ENCODE results near the gene DNAJB5. TPM values are rescaled to one million over a fixed set of nuclear protein-coding genes. Genes with fewer than 3 reads are reported as not detected.

The DNAJB5 gene
- total RNA-seq, 2 donors from 2014 or later: 19.8 to 40.1 TPM

GRCh38 chr9:34990908-34991606 lies 1.5 kb downstream of the DNAJB5 start:
- Histone ChIP-seq H3K4me3 (ENCODE audit: low read length) (peak overlapping the region; percentile 88), H3K9ac (ENCODE audit: extremely low read depth, low read length, poor library complexity, severe bottlenecking) (peak overlapping the region; percentile 85), H3K36me3 (ENCODE audit: control insufficient read depth, insufficient read depth, low read length) (peaks cover 26% of the 10 kb centered on the region), H3K9me3 (ENCODE audit: control insufficient read depth, low read length) (no peaks in the 10 kb centered on the region), H3K27ac (ENCODE audit: low read depth, low read length) (no peak overlapping the region), H3K4me1 (ENCODE audit: control insufficient read depth, insufficient read depth, low read length) (peaks cover 27% of the 10 kb centered on the region), H3K27me3 (ENCODE audit: control insufficient read depth, insufficient read depth, low read length, poor library complexity, severe bottlenecking) (no peaks in the 10 kb centered on the region)
- peak; percentile 58 for DNase-seq
- WGBS, 2 experiments (ENCODE audit: insufficient coverage in 1 of 2, insufficient read length in 1 of 2): 44 to 73% methylated on average over 3 to 7 of the region's 7 CpGs
- Mint-ChIP-seq H3K27me3 (ENCODE audit: insufficient read depth) (peaks cover 2% of the 10 kb centered on the region), H3K27ac (peak overlapping the region; percentile 61), H3K4me3 (peak overlapping the region; percentile 73), H3K4me1 (peaks cover 48% of the 10 kb centered on the region), H3K36me3 (ENCODE audit: low read depth) (peaks cover 10% of the 10 kb centered on the region), H3K9me3 (no peaks in the 10 kb centered on the region)
- no peak for TF ChIP-seq CTCF (conservative IDR thresholded peaks at IDR 0.05)

- peak overlapping the region; percentile 23 for H3K4me3 Mint-ChIP-seq
Measured at GRCh38 chr9:34991607-34992375, 2.2 kb downstream of the DNAJB5 start.

More at GRCh38 chr9:34991607-34992375, 2.2 kb downstream of the DNAJB5 start:
- no peak overlapping the region for H3K9ac ChIP-seq (ENCODE audit: extremely low read depth, low read length, poor library complexity, severe bottlenecking)
- H3K36me3 ChIP-seq (ENCODE audit: control insufficient read depth, insufficient read depth, low read length): peaks cover 33% of the 10 kb centered on the region
- peak overlapping the region; percentile 88 for H3K4me3 ChIP-seq (ENCODE audit: low read length)
- Mint-ChIP-seq H3K9me3 (no peaks in the 10 kb centered on the region), H3K27ac (peak overlapping the region; percentile 55), H3K36me3 (ENCODE audit: low read depth) (peaks cover 17% of the 10 kb centered on the region), H3K27me3 (ENCODE audit: insufficient read depth) (peaks cover 2% of the 10 kb centered on the region), H3K4me1 (peaks cover 50% of the 10 kb centered on the region)
- H3K27me3 ChIP-seq (ENCODE audit: control insufficient read depth, insufficient read depth, low read length, poor library complexity, severe bottlenecking): no peaks in the 10 kb centered on the region
- H3K4me1 ChIP-seq (ENCODE audit: control insufficient read depth, insufficient read depth, low read length): peaks cover 27% of the 10 kb centered on the region
- no peaks in the 10 kb centered on the region for H3K9me3 ChIP-seq (ENCODE audit: control insufficient read depth, low read length)
- 40 to 69% methylated on average over 1 to 9 of the region's 15 CpGs for WGBS, 2 experiments (ENCODE audit: insufficient coverage in 1 of 2, insufficient read length in 1 of 2)
- peak; percentile 59 for TF ChIP-seq CTCF (conservative IDR thresholded peaks at IDR 0.05)
- peak; percentile 83 for DNase-seq
- no peak overlapping the region for H3K27ac ChIP-seq (ENCODE audit: low read depth, low read length)

Data from endodermal cell (in vitro differentiated cells).